Measurements from ENCODE around the gene TOMT.

Gene TOMT

DNA sequence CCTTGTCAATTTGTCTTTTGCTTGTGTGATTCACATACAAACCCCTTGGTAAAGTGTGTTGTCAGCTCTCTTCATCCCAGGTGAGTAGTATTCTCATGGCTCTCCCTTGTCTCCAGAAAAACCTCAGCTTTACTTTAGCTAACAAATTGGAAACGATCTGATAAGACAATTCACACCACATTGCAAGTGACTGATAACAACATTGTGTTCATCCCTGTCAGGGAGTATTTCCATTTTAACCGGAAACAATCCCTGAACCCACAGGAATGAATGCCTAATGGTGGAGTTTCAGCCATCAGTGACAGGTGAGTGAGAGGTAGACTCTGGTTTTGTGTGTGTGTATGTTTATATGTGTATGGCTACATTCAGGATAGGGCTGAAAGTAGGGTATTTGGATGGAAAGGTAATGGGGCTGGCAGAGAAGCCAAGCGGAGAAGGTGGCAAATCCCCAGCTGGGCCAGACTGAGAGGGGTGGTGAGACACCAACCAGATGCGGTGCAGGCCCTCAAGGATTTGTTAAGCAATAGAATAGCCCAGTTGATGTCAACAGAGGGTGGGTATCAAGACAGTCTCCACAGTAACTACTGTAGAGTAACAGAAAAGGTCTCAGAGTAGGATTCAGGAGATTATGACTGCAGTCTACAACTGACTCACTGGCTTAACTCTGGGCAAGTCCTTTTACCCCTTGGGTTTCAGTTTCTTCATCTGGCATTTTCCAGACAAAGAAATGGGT, 17.5 kb upstream of the TOMT start:
- no peak for DNase-seq (ENCODE audit: low spot score)

DNA sequence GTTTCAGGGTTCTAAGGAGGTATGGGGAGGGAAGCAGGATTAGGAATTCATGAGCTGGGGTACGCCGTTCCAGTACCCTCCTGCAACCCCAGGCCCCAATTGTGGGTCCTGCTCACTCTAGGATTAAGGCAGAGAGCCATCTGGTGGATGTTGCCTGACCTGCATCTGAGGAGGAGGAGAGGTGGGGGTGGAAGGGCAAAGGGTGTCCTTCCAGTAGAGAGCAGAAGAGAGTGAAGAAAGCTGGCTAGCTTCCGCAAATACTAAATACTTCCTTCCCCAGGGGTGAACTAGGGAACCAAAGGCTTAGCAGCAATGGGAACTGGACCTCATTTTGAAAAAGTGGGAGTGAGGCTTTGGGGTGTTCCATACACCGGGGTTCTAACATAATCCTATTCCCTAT, 14.4 kb upstream of the TOMT start:
- peak; percentile 64 for DNase-seq (ENCODE audit: low spot score)

GRCh38 chr11:72098741-72099140, 7.0 kb upstream of the TOMT start:
- DNase-seq (ENCODE audit: low spot score) = no peak

- DNase-seq (ENCODE audit: low spot score) = no peak
Measured at GRCh38 chr11:72100009-72100408, 5.7 kb upstream of the TOMT start.

DNA sequence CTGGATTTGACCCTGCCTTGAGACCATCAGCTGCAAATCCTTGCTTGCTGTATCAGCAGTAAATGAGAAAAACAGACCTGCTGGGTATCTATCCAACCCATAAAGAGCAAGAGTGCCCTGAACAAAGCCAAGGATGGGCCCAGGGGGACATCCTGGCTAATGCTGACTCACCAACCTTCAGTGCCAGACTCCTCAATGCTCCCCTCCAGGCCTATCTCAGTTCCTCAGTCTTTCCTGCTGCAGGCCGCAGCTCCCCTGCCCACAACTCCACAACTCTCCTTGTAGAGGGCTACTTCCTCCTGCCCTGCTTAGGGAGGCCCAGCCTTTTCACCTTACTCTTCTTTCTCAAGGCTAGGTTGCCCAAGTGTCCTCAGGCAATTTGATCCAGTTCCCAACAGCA, 5.3 kb upstream of the TOMT start:
- DNase-seq (ENCODE audit: low spot score) = no peak

GRCh38 chr11:72102162-72102561, 3.6 kb upstream of the TOMT start:
- no peak for DNase-seq (ENCODE audit: low spot score)

- no peak for DNase-seq (ENCODE audit: low spot score)
Measured at GRCh38 chr11:72102631-72102945, 3.1 kb upstream of the TOMT start.

DNA sequence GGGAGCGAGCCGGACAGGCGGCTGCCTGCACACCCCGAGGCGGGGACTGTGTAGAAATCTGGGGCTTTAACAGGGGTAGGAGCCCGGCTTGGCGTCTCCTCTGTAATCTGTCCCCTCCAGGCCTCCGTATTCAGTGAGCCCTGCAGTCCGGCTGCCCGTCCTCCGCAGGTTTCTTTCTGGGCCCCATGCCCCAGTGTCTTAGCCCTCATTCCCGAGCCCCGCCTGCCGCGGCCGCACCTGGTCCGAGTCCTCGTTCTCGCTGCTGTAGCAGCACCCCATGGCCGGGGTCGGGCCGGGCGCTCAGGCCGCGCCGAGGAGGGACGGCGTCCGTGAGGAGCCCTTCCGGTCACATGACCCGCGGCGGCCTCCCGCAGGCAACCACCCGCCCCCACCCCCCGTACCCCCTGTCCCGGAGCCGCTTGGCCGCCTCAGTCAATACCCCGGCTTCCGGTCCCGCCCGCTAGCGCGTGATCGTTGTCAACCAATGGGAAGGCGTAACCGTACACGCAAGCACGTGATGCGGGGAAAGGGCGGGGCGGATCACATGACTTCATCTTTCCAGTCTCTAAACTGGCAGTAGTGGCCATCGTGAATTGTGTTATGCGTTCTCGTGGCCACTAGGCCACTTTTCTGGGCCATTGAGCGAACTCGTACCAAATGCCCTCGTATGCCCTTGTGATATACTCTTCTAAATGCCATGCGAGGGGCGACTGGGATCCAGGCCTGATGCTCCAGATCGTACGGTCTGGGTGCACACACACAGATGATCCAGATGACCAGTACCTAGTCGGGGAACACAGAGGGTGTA, 2.6 kb upstream of the TOMT start, which contains the start of gene LAMTOR1:
TSS of gene LAMTOR1 (minus strand) at position 352 of the 808 bp plus-strand sequence. CDS start at position 279, 73 bp downstream.
- peak; percentile 98 for DNase-seq (ENCODE audit: low spot score)

- no peak for DNase-seq (ENCODE audit: low spot score)
Measured at GRCh38 chr11:72103754-72104167, 2.0 kb upstream of the TOMT start.

DNA sequence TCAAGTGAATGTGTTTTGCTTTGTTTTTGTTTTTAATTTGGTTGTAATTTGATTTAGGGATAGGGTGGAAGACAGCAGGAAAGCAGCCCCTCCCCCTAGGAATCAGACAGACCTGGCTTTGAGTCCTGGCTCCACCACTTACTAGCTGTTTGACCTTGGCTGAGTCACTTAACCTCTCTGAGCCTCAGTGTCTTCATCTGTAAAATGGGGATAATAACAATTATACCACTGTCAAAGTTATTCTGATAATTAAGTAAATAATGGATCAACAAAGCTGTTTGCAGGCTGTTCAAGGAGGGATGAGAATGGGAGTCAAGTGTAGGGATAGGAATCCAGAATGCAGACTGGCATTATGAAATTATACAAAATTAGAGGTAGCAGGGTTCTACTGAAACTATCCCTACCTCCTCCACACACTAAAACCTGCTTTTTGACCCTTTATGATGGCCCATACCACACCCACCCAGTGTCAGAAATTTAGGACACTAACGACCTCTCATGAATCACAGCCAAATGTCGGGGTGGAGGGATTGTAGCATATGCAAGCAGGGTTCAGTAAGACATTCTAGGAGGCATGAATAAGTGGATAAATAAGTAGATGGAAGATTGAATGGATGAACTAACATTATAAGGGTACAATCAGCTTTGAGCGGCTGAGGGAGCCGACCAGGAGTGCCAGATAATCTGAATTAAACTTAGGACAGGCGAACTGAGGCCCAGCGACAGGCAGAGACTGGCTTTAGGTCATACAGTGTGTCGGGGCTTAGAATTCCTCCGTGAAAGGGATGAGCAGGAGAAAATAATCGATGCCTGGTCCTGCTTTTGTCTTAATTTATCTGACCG, 5.8 kb downstream of the TOMT start:
- DNase-seq (ENCODE audit: low spot score) = no peak

GRCh38 chr11:72112143-72112977, 6.6 kb downstream of the TOMT start, which contains the start of gene ANAPC15:
ANAPC15 (minus strand) TSS chr11:72112695; CDS start chr11:72111276, 1,419 bp downstream.
- peak; percentile 99 for DNase-seq (ENCODE audit: low spot score)

GRCh38 chr11:72112978-72113808, 7.5 kb downstream of the TOMT start:
- no peak for DNase-seq (ENCODE audit: low spot score)

DNA sequence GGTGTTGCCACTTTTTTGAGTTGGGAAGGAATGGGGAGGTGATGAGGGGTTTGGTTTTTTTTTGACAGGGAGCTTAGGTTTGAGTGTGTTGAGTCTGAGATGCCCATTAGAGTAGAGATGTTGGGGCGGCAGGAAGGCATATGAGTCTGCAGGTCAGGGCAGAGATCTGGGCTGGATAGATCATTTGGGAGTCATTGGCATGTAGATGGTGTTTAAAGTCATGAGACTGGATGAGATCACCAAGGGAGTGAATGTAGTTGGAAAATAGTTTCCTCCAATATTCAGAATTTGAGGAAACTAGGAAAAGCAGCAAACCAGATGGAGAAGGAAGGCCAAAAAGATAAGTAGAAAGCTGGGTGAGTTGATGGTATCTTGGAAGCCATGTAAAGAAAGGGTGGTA, 8.8 kb downstream of the TOMT start:
- DNase-seq (ENCODE audit: low spot score) = no peak

DNA sequence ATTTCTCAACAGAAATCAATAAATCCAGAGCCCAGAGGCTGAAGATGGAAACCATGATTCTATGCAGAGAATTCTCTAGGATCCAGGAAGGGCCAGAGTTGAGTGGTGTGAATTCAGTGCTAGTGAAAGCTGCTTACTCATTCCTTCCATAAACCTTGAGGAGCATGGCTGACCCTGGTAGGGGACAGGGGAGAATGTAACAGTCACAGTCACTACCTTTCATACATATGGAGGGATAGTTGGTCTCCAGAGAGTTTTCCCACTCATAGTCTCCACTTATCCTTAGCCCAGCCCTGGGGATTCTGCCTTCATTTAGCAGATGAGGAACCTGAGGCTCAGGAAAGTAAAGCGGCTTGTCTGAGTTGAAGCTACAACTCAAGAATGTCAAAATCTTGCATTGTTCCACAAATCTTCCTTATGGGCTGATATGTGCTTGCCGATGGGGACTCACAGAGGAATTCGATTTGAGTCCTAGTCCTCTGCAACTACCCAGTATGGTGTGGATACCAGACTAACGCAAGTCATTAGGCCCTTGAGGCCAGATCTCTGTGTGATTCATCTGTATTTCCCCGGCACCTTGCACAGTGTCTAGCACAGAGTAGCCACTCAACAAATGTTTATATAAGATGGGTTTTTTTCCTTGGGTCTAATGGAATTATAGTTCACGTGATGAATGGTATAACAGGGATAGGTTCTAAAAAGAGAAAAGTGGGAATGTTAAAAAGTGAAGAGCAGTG, 10.5 kb downstream of the TOMT start:
- DNase-seq (ENCODE audit: low spot score) = no peak

DNA sequence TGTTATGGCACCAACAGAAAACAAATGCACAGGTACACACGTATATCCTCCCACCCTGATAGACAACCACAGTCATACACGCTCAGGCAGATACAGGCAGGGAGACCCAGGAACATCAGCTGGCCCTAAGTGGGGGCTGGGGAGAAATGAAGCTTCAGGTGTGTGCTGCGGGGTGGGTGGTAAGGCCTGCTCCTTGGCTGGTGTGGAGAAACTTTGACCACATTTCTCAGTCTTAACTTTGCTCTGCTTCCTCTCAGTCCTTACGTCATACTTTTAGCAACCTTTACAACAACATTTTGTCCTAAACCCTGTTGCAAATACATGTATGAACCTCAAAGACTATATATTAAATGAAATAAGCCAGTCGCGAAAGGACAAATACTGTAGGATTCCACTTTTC, 13.5 kb downstream of the TOMT start:
- no peak for DNase-seq (ENCODE audit: low spot score)

DNA sequence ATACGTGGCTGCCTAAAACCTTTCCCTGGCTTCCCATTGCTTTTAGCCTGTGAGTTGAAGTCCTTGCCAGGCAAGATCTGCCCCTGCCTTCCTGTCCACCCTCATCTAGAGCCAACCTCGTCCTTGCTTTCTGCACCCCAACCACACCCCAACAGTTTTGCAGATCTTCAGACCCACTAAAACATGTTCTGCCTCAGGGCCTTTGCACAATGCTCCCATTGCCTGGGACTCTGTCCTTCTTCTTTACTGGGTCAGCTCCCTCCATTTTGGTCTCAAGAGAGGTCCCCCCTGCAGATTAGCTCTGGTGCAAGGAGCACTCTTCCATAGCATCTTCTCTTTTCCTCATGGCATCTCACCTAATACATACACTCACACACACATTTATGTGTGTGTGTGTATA, 15.2 kb downstream of the TOMT start:
- no peak for DNase-seq (ENCODE audit: low spot score)

- DNase-seq (ENCODE audit: low spot score) = no peak
Measured at GRCh38 chr11:72122607-72123006, 16.9 kb downstream of the TOMT start.

- no peak for DNase-seq (ENCODE audit: low spot score)
Measured at GRCh38 chr11:72123117-72123653, 17.5 kb downstream of the TOMT start.

DNA sequence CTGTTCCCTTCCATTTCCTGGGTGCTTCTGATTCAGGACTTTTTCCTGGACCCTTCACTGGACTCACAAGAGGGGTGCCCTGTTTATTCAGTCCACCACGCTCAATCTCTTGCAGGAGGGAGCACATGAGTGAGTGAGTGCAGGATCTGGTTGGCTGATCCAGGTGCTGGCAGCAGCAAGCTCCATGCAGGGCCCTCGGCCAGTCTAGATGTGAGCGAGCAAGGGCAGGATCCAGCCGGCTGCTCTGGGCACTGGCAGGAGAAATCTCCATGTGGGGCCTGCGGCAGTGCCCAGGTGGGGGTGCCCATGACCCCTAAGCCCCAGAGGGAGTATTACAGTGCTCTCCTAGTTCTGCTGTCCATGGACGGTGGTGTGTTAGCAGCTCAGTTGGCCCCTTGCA, 18.3 kb downstream of the TOMT start:
- DNase-seq (ENCODE audit: low spot score) = no peak

DNA sequence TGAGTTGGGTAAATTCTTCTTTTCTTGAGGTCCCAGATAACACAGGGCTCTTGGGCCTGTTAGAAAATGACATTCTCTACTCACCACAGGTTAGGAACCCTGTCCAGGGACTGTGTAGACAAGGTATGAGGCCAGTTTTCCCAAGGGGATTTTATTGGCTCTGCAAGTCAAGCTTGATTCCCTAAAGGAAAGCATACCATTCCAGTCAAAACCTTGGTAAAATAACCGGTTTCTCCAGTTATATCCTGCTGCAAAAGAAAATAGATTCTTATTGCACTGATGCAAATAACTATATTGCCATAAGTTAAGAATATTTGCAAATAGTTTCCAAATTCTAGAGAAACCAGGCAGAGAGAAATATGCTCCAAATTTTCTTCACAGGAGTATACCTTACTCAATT, 20.2 kb downstream of the TOMT start:
- no peak for DNase-seq (ENCODE audit: low spot score)
